GM12872 (cell line): ENCODE measurements around the gene PPP1R14D.

Source experiments
- TF ChIP-seq, protein P1 (sequence below): IDR thresholded peaks from 3 replicates; pipeline ENCODE4 v1.5.1; 2011; ENCODE audit warnings: low read depth, mild to moderate bottlenecking, low read length, moderate library complexity; ENCODE audit not compliant: insufficient read depth

The PPP1R14D gene

GRCh38 chr15:40808861-40809450, 19.6 kb downstream of the PPP1R14D start:
- TF ChIP-seq, protein P1, sequence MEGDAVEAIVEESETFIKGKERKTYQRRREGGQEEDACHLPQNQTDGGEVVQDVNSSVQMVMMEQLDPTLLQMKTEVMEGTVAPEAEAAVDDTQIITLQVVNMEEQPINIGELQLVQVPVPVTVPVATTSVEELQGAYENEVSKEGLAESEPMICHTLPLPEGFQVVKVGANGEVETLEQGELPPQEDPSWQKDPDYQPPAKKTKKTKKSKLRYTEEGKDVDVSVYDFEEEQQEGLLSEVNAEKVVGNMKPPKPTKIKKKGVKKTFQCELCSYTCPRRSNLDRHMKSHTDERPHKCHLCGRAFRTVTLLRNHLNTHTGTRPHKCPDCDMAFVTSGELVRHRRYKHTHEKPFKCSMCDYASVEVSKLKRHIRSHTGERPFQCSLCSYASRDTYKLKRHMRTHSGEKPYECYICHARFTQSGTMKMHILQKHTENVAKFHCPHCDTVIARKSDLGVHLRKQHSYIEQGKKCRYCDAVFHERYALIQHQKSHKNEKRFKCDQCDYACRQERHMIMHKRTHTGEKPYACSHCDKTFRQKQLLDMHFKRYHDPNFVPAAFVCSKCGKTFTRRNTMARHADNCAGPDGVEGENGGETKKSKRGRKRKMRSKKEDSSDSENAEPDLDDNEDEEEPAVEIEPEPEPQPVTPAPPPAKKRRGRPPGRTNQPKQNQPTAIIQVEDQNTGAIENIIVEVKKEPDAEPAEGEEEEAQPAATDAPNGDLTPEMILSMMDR, result no peak

DNA sequence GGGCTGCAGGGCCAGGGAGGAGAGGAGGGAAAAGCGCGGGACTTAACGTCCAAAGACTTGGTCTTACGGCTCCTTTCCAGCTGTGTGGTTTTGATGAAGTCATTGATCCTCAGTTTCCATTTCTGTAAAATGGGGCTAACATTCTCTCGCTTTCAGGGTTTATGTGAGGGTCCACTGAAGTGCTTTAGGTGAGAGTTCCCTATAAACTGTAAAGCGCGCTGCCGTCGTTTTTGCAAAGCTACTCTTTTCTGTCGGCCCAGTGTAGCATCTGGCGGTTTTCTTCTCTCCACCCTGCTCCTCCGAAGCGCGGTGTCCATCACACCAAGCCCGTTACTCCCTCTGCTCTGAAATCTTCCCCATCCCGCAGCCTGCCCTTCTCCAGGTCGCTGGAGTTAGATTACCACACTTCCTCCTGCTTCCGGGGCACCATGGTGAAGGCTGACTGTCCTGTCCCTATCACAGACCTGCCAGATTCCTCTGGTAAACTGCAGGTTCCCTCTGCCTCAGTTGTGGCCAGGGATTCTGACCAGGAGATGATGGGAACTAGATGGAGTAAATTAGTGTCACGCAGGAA, 20.5 kb downstream of the PPP1R14D start:
- TF ChIP-seq, protein P1, result no peak

GRCh38 chr15:40807028-40807887, 21.2 kb downstream of the PPP1R14D start, which contains the start of the genes DNAJC17 and ZFYVE19:
TSS of gene DNAJC17 (minus strand) at chr15:40807473. CDS start at chr15:40807446, 27 bp downstream.
TSS of gene ZFYVE19 (plus strand) at chr15:40807089. CDS start at chr15:40807590, 501 bp downstream.
- TF ChIP-seq, protein P1, result peak; percentile 39; the same call in 1 of the 3 replicates

GRCh38 chr15:40806672-40807027, 21.9 kb downstream of the PPP1R14D start:
- TF ChIP-seq, protein P1, result no peak

GRCh38 chr15:40803688-40804087, 24.8 kb downstream of the PPP1R14D start:
- TF ChIP-seq, protein P1, result no peak

DNA sequence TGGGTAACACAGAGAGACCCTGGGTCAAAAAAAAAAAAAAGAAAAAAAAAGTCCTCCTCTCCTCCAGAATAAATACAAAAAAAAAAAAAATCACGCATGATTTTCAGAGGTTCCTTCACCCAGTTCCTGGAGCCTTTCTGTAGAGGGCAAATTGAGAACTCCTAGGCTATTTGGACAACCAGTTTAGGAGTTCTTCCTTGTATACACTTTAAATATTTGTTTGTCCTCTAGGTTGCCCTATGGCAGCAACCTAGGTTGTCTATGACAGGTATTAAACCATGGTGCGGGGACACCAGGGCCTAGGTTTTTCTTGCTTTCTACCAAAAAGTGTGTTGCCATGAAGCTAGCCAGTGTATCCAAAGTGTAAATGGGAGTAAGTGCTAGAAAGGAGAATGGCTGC, 25.4 kb downstream of the PPP1R14D start:
- TF ChIP-seq, protein P1, result no peak

- TF ChIP-seq, protein P1, result no peak
Measured at GRCh38 chr15:40799523-40799922, 29.0 kb downstream of the PPP1R14D start.
